ENCODE results near the gene LRRC8A.

- TF ChIP-seq CTCF (IDR thresholded peaks at IDR 0.05) (no peak), POLR2A (IDR thresholded peaks at IDR 0.05; ENCODE audit: low read depth) (no peak), POLR2AphosphoS5 (IDR thresholded peaks at IDR 0.05) (no peak), EP300 (IDR thresholded peaks at IDR 0.05) (no peak)
Measured at GRCh38 chr9:128903871-128904620, 22.1 kb downstream of the LRRC8A start.
